NB4 (cell line): ENCODE results near the gene LRFN3.

Experiments used
- DNase-seq: peaks from one replicate; pipeline ENCODE4 v3.0.0; 2010; ENCODE audit warnings: low read depth
- H3K4me3 ChIP-seq: one replicate; pipeline ENCODE4 v1.5.1; 2011; ENCODE audit warnings: mild to moderate bottlenecking, low read depth, low read length, moderate library complexity
- MAX ChIP-seq: IDR thresholded peaks from 2 replicates; pipeline ENCODE4 v1.6.1; 2011; ENCODE audit warnings: low read depth, low read length
- MYC ChIP-seq: IDR thresholded peaks from 2 replicates; pipeline ENCODE4 v1.6.1; 2011; ENCODE audit warnings: low read depth, low read length
- POLR2A ChIP-seq: IDR thresholded peaks from 2 replicates; pipeline ENCODE4 v1.6.1; 2011; ENCODE audit warnings: mild to moderate bottlenecking; ENCODE audit not compliant: insufficient read length; ENCODE audit errors: extremely low read depth
- TF ChIP-seq, protein P1 (sequence below): IDR thresholded peaks from one replicate; pipeline ENCODE4 v1.5.1; 2012; ENCODE audit warnings: low read depth, low read length

LRFN3 gene

GRCh38 chr19:35987571-35987896 lies 51.4 kb downstream of the LRFN3 start:
- TF ChIP-seq, protein P1, sequence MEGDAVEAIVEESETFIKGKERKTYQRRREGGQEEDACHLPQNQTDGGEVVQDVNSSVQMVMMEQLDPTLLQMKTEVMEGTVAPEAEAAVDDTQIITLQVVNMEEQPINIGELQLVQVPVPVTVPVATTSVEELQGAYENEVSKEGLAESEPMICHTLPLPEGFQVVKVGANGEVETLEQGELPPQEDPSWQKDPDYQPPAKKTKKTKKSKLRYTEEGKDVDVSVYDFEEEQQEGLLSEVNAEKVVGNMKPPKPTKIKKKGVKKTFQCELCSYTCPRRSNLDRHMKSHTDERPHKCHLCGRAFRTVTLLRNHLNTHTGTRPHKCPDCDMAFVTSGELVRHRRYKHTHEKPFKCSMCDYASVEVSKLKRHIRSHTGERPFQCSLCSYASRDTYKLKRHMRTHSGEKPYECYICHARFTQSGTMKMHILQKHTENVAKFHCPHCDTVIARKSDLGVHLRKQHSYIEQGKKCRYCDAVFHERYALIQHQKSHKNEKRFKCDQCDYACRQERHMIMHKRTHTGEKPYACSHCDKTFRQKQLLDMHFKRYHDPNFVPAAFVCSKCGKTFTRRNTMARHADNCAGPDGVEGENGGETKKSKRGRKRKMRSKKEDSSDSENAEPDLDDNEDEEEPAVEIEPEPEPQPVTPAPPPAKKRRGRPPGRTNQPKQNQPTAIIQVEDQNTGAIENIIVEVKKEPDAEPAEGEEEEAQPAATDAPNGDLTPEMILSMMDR: no peak
- DNase-seq: no peak
- H3K4me3 ChIP-seq: no peak overlapping the region

DNA sequence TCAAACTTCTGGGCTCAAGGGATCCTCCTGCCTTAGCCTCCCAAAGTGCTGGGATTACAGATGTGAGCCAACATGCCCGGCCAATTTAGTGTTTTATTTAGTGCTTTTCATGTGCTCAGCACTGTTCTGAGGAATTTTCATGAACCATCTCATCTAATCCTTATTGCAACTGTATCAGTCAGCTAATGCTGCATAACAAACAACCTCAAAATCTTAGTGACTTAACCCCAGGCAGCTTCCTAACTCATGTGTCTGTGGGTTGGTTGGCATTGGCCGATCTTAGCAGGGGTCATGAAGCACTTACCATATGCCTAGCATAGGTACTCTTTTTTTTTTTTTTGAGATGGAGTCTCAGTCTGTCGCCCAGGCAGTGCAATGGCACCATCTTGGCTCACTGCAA lies 52.6 kb downstream of the LRFN3 start:
- H3K4me3 ChIP-seq: no peak overlapping the region
- no peak for DNase-seq

DNA sequence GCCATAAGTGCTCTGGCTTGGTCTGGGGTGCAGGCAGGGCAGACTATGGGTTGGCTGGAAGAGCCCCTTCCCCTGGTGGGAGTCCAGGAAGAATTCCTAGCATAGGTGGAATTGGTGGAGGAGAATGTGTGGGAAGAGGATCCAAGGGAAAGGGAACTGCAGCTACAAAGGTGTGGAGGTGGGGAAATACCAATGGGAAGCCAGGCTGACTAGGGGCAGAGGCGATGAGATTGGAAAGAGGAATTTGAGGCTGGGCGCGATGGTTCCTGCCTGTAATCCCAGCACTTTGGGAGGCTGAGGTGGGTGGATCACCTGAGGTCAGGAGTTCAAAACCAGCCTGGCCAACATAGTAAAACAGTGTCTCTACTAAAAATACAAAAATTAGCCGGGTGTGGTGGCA lies 54.0 kb downstream of the LRFN3 start:
- H3K4me3 ChIP-seq: no peak overlapping the region
- DNase-seq: no peak
- no peak for TF ChIP-seq MYC
- no peak for TF ChIP-seq POLR2A
- TF ChIP-seq MAX: no peak
- TF ChIP-seq, protein P1: no peak

More for the DNA sequence above, 52.6 kb downstream of the LRFN3 start:
- TF ChIP-seq MYC (no peak), MAX (no peak), POLR2A (no peak)
- TF ChIP-seq, protein P1: no peak

GRCh38 chr19:35990771-35991730 lies 54.9 kb downstream of the LRFN3 start:
- TF ChIP-seq POLR2A: no peak
- TF ChIP-seq MYC: no peak
- no peak for TF ChIP-seq MAX
- TF ChIP-seq, protein P1: no peak
- no peak overlapping the region for H3K4me3 ChIP-seq
- no peak for DNase-seq

GRCh38 chr19:35991731-35992450 lies 55.7 kb downstream of the LRFN3 start:
- no peak for TF ChIP-seq POLR2A
- no peak for TF ChIP-seq MAX
- TF ChIP-seq MYC: no peak
- TF ChIP-seq, protein P1: no peak
- H3K4me3 ChIP-seq: no peak overlapping the region
- DNase-seq: no peak
